GM12864 (cell line): Measurements from ENCODE around the gene TRIO.

Source experiments
- DNase-seq: peaks from one replicate; pipeline ENCODE4 v3.0.0-alpha.2; 2011; ENCODE audit warnings: low read depth
- H3K4me3 ChIP-seq: 2 replicates; pipeline ENCODE4 v1.5.1; 2011; ENCODE audit warnings: mild to moderate bottlenecking, low read depth, low read length, control low read depth
- TF ChIP-seq, protein P1 (sequence below): IDR thresholded peaks from 2 replicates; pipeline ENCODE4 v1.5.1; 2011; ENCODE audit warnings: low read depth, mild to moderate bottlenecking, moderate library complexity, low read length, control low read depth, inconsistent platforms; ENCODE audit errors: missing control alignments

TRIO gene

DNA sequence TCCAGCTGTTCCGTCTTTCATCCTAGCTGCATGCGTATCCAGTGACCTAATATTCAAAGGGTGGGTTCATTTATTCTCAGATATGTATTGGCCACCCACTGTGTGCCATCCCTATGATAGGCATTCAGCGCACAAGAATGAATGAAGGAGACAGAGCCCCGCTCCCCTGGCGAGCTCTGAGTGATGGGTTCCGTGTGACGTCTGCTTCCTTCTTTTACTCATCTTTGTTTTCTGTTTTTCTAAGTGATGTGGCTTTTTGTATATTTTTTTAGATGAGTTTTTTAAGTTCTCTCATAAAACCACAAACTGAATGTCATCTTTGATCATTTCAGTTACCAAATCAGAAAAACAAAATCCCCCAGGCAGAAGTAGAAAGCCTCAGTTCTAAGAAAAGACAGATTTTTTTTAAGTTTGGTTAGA, 270.2 kb downstream of the TRIO start:
- TF ChIP-seq, protein P1, sequence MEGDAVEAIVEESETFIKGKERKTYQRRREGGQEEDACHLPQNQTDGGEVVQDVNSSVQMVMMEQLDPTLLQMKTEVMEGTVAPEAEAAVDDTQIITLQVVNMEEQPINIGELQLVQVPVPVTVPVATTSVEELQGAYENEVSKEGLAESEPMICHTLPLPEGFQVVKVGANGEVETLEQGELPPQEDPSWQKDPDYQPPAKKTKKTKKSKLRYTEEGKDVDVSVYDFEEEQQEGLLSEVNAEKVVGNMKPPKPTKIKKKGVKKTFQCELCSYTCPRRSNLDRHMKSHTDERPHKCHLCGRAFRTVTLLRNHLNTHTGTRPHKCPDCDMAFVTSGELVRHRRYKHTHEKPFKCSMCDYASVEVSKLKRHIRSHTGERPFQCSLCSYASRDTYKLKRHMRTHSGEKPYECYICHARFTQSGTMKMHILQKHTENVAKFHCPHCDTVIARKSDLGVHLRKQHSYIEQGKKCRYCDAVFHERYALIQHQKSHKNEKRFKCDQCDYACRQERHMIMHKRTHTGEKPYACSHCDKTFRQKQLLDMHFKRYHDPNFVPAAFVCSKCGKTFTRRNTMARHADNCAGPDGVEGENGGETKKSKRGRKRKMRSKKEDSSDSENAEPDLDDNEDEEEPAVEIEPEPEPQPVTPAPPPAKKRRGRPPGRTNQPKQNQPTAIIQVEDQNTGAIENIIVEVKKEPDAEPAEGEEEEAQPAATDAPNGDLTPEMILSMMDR: no peak
- DNase-seq: no peak
- H3K4me3 ChIP-seq: no peak overlapping the region

DNA sequence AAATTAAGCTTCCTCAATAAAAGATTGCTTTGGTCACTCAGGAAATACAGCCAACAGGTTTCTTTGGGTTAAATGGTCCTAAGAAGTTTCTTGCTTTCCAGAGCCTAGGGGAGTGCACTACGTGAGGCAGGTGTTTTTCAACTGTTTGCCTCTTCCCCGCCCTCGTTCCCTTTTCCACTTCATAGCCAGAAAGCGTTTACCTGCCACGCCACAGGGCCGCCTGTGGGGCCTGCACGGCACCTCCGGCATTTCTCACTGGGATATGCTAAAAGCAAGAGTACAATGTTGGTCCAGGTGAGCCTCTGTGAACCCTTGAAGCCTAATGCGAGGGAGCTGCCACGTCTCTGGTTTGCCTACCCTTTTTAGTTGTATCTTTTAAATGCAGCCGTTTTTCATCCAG, 270.9 kb downstream of the TRIO start:
- no peak for DNase-seq
- TF ChIP-seq, protein P1: no peak
- no peak overlapping the region for H3K4me3 ChIP-seq

DNA sequence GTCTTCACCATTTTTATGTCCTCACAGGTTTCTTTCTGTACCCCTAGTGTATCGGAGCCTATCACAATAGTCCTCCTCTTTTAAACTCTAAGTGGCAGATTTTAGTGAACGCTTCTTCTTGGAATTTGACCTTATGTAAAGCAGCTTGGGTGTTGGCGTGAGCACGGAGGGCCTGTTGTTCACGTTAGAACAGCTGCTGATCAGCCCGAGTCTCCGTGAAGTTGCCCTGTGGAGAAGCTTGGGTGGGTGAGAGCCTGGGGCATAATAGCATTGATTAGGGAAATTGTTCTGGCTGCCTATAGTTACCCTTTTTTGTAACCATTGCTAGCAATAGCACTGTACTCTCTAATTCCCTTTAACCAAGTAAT, 271.5 kb downstream of the TRIO start:
- no peak overlapping the region for H3K4me3 ChIP-seq
- no peak for DNase-seq

DNA sequence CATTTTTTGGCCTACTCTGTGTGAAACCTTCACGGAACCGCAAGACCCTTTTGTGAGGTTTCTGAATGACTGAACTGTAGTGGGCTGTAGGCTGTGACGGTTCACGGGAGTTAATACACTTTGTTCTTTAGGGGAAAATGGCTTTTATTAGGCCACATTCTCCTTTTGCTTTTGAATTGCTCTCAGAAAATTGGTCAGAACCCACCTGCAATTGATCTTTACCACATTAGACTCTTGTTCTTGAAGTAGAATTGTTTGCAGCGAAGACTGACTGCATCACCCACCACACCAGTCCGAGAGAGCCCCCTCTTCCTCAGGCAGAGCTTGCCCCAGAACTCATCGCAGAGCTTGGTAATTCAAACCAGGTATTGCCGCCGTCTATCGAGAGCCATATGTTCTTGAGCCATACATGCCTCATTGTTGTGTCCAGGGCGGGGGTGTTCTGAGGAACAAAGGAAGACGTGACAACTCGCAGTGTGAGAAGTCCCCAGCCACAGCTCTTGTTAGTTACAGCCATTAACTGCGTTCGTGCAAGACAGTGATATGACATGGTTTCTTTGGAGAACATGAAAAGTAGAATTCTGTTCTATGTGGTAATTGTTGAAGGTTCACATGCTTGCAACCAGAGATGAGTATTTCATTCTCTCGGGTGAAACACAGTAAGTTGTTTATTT, 272.0 kb downstream of the TRIO start:
- H3K4me3 ChIP-seq: no peak overlapping the region
- DNase-seq: peak; percentile 55
- TF ChIP-seq, protein P1: no peak

More for the DNA sequence above, 271.5 kb downstream of the TRIO start:
- TF ChIP-seq, protein P1: no peak

DNA sequence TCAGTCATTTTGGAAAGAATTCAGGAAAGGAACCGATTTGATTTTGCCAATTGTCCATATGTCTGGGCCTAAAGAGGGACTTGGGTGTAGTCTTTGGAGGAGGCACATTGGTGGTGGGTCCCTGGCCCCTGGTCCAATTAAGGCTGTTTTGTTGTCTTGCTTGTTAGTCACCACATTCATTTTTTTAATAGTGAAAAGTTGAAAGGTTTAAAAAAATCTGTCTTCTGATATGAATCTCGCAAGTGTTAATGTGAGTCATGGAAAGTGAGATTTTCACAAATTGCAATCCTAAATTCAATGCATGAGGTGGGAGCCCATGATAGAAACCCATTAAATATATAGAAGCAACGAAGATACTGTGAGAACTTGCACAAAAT, 272.5 kb downstream of the TRIO start:
- DNase-seq: no peak
- TF ChIP-seq, protein P1: no peak
- no peak overlapping the region for H3K4me3 ChIP-seq

DNA sequence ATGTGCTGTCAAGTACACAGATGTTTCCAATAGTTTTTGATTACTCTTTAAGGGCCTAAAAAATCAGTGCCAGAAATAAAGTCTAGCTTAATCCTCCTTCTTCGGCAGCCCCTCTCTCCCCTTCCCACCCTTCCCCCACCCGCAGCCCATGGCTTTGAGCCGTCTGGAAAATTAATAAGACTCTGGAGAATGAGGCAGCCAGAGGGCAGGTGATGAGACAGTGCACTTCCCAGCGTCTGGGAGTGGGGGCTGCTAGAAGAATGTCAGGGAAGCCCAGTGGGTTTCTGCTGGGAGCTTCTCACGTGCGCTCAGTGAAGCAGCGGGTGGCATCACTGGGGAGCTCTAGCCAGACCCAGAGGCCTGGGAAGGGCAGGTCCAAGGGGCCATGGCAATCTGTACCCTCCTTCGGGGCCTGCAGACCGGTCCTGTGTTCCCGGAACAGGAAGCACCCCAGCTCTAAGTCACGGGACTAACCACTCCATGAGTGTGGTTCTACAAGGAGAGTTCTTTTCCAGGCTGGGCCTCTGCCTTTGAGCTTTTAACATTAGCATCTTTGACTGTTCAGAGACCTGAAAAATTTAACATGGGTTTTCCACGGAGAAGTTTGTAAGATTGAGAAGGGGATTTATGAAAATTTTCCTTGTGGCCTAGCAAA, 273.6 kb downstream of the TRIO start:
- DNase-seq: no peak
- H3K4me3 ChIP-seq: no peak overlapping the region
- TF ChIP-seq, protein P1: no peak

DNA sequence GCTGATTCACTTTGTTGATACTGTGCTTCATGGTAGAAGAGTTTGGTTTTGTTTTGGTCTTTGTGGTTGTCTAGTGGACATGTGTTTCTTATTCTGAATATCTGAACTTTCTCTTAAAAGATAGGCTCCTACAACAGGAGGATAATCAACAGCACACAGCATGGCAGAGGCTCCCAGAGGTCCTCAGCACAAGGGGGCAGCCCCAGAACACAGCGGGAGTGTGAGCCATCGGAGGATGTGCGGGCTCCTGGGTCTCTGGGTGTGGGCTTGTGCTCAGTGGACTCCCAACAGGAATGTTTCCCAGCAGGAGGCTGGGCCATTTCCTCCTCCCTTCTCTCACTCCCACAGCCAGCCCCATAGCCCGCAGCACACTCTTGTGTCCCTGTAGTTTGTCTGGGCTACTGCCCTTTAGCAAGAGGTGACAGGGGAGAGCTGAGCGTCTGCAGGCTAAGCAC, 274.2 kb downstream of the TRIO start:
- H3K4me3 ChIP-seq: no peak overlapping the region
- TF ChIP-seq, protein P1: no peak
- no peak for DNase-seq
